ENCODE measurements around the gene TENT4A.

TENT4A gene

DNA sequence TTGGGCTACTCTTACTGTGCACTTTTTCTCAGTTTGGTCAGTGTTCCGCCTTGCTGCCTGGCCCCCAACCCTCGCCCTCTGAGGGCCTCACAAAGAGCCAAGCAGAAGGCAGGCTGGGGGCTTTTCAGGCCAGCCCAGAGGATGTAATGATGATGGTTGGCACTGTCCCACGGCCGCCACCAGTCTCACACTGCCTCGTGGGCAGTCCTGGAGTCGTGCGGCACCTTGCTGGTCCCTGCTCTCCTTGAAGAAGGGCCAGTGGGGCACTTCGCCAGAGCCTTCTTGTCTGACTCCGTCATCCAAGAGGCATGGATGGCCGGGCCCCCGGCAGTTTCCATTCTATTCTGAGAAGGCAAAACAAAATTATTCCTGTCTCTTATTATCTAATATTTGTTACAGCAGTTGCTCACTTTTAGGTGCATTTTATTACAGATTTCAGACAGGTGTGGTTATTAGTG is 21.0 kb downstream of the TENT4A start:
- DNase-seq: no peak

DNA sequence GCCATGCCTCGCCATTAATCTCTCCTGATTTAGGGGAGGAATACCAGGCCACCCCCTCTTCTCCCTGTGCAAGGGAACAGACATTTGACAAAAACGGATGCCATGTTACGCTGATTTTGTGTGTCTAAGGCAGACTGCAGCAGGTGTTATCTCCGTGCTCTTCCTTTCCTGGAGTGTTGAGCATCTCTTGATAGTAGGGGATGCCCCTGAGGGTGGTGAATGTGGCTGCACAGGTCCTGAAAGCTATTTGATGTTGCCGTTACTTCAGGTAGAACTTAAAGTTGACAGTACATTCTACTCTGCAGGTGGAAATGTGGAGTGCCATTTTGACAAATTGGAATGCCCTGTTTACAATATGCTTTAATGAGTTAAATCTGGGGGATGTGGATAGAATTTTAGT is 21.5 kb downstream of the TENT4A start:
- DNase-seq: no peak

DNA sequence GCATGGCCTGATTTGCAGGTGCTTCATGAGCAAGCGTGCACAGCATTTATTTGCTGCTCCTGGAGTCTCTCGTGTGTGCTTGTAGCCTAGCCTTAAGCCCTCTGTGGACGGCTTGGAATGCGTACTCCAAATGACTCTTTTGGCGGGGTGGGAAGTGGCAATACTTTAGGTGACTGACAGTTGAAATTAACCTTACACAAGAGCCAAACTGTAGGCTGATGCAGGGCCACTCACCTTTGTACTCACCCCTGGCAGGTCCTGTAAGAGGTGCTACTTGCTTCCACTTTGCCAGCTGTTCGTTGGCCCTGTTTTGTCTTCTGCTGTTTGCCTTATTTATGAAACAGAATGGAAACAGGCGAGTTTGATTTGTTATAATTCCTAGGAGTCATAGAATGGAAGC is 22.9 kb downstream of the TENT4A start:
- DNase-seq: no peak

GRCh38 chr5:6736524-6737042 is 23.4 kb downstream of the TENT4A start:
- no peak for DNase-seq

DNA sequence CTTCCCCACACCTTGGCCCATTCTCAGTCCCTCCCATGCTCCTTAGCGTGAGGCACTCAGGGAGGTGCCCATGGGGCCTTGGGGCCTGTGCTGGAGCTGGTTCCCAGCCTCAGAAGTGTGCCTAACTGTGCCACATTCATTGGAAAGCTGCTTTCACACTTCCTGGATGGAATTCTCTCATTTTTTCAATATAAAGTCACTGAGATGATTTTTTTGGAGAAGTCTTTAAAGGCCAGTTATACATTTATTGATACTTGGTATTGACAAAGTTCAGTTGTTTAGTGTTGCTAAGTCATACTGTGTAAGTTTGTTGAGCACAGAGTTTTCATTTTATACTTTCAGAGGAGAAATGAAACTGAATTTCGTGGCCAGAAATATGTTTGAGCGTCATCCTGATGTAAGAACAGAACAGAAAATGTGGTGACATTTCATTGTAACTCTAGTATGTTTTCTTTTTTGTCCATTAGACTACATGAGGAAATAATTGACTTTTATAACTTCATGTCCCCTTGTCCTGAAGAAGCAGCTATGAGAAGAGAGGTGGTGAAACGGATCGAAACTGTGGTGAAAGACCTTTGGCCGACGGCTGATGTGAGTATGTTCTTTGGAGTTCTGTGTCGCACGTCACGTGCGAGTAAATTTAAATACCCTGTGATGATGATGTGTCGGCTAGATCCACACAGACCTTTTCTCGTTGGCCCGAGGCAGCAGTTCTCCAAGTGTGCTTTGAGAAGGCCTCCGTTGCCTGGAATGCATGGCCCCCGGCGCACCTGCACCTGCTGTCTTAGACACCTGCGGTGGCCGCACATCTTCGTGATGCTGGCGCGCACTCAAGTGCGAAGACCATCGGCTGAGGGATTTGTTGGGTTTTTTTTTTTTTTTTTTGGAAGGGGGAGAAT is 24.1 kb downstream of the TENT4A start:
- no peak for DNase-seq

GRCh38 chr5:6739603-6740002 is 26.4 kb downstream of the TENT4A start:
- DNase-seq: no peak

GRCh38 chr5:6740586-6741150 is 27.4 kb downstream of the TENT4A start:
- no peak for DNase-seq

- no peak for DNase-seq
These were observed 29.0 kb downstream of the TENT4A start for GRCh38 chr5:6742081-6742758.

DNA sequence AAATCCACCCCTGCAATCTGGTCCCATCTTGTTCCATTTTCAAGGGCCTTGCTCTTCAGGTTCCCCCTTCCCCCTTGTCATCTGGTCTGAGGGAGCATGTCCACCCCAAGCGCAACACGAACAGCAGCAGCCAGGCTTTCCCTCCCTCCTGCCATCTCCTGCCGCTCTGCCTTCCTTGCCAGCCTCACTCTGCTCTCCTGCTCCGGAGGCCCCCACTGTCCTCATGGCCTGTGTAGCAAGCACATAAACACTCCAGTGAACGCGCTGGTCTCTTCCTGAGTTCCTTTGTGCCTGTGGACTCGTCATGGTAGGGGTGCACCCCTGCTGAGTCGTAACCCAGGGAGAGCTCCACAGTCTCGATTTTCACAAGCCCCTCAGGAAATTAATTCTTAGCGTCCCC is 29.9 kb downstream of the TENT4A start:
- no peak for DNase-seq

DNA sequence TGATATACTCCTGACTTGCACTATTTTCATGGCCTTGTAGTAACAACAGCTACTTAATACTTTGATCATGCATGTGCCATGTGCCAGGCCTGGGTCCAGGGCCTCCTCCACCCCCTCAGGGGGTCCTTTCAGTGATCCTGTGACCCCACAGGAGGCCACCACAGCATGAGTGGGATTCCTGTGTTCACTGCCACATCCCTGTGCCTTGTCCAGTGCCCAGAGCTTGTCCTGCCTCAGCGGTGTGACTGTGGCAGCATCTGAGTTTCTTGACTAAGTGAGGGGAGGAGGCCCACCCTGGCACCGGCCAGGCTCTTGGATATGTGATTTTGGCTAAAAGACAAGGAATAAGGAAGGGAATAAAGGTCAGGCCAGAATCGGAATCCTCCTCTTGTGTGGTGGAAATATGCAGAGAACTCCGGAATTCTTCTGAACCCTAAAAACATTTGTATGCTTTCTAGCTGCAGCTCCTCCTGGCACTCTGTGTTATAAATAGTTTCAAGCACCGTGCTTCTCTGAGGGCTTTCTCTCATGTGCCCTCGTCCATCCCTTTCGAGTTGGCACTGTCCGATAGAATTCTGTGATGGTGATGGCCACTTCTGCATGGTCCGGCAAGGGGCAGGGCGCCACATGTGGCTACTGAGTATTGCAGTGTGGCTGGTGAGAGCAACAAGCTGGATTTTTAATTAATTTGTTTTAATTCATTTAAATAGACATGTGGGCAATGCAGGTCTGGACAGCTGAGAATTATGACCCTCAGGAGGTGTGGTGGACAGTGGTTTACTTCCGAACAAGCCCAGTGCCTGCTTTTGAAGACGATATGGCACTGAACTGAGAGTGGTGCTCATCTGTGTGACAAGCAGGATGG is 31.8 kb downstream of the TENT4A start:
- no peak for DNase-seq

DNA sequence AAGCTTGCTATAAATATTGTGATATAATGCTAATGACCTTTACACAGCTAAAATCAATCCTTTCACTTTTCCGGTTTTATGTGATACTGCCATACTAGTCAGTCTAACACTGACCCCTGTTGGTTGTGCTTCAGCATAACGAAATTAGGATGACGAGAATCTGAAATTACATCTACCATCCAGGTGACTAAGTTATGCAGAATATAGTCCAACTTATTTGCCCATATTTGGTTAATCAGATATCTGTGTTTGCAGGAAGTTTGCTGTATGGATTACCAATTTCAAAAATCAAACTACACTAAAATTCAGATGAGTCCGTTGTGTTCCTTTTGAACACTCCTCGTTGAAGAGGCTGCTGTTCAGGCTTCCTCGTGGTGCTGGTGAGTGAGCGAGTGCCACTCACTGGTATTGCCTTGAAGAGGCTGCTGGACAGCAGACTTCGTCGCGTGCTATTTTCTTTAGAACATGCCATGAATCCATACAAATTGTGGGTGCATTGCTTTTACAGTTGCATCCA is 32.5 kb downstream of the TENT4A start:
- DNase-seq: no peak

DNA sequence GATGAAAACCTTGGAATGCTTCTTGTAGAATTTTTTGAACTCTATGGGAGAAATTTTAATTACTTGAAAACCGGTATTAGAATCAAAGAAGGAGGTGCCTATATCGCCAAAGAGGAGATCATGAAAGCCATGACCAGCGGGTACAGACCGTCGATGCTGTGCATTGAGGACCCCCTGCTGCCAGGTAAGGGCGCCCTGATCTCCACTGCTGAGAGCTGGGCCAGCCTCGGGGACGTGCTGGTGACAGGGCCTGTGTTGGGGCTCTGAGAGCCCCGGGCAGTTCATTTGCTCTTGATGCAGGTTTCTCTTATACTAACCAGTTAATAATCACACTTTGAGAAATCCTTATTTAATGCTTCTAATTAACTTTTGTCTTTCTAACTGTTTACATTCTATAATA is 33.0 kb downstream of the TENT4A start:
- DNase-seq: no peak

GRCh38 chr5:6747103-6747502 is 33.9 kb downstream of the TENT4A start:
- no peak for DNase-seq

DNA sequence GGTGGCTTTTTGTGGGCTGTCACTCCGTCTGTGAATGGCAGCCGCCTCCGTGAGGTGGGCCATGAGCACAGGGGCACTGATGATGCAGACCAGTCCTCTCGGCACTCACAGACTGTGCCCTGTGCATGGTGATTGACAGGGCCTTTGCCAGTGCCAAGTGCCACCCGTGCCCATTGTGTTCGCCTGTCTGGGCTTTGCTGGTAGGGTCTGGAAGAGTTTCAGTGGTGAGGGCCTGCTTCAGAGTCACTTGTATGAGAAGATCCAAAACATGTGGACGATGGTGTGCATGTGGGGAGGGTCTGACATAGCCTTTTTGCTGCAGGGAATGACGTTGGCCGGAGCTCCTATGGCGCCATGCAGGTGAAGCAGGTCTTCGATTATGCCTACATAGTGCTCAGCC is 34.9 kb downstream of the TENT4A start:
- no peak for DNase-seq

- no peak for DNase-seq
These were observed 35.9 kb downstream of the TENT4A start for GRCh38 chr5:6749026-6749716.

- no peak for DNase-seq
These were observed 37.1 kb downstream of the TENT4A start for GRCh38 chr5:6750142-6750840.

GRCh38 chr5:6750951-6751685 is 37.9 kb downstream of the TENT4A start:
- no peak for DNase-seq

GRCh38 chr5:6752236-6752635 is 39.0 kb downstream of the TENT4A start:
- DNase-seq: no peak

GRCh38 chr5:6752782-6753181 is 39.5 kb downstream of the TENT4A start:
- no peak for DNase-seq

DNA sequence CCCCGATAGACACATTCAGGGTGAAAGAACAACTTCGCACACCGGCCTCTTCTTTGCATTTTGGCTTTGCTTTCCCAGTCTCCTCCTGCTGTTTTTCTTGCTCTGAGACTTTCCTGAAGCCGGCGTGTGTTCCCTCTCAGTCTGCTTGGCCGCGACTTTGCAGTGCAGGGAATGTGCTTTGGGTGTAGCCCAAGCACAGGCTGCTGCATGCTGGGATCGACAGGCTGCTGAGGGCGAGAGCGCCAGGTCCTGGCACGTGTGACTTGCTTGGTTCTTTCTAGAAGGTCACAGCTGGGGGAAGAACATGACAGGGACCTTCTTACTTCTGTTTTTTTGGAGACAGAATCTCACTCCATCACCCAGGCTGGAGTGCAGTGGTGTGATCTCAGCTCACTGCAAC is 40.6 kb downstream of the TENT4A start:
- DNase-seq: no peak

Data from NCI-H1092 (cell line).